Measurements from ENCODE around the gene AMPH.

Gene AMPH

GRCh38 chr7:38674513-38674912, 43.3 kb upstream of the AMPH start:
- TF ChIP-seq, protein P1, sequence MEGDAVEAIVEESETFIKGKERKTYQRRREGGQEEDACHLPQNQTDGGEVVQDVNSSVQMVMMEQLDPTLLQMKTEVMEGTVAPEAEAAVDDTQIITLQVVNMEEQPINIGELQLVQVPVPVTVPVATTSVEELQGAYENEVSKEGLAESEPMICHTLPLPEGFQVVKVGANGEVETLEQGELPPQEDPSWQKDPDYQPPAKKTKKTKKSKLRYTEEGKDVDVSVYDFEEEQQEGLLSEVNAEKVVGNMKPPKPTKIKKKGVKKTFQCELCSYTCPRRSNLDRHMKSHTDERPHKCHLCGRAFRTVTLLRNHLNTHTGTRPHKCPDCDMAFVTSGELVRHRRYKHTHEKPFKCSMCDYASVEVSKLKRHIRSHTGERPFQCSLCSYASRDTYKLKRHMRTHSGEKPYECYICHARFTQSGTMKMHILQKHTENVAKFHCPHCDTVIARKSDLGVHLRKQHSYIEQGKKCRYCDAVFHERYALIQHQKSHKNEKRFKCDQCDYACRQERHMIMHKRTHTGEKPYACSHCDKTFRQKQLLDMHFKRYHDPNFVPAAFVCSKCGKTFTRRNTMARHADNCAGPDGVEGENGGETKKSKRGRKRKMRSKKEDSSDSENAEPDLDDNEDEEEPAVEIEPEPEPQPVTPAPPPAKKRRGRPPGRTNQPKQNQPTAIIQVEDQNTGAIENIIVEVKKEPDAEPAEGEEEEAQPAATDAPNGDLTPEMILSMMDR (IDR thresholded peaks at IDR 0.05), result no peak
- H3K4me3 ChIP-seq (ENCODE audit: low read depth in 1 of 2, low read length in 1 of 2), result no peak overlapping the region
- peaks cover 8 to 12% of the 10 kb centered on the region in 2 experiments for H3K4me1 ChIP-seq (ENCODE audit: control insufficient read depth in 1 of 2, insufficient read depth in 1 of 2, low read depth in 1 of 2, low read length in 1 of 2)
- H3K27ac ChIP-seq, result no peak overlapping the region
- no peaks in the 10 kb centered on the region for H3K9me3 ChIP-seq
- no peaks in the 10 kb centered on the region for H3K36me3 ChIP-seq
- H3K27me3 ChIP-seq, result no peaks in the 10 kb centered on the region

DNA sequence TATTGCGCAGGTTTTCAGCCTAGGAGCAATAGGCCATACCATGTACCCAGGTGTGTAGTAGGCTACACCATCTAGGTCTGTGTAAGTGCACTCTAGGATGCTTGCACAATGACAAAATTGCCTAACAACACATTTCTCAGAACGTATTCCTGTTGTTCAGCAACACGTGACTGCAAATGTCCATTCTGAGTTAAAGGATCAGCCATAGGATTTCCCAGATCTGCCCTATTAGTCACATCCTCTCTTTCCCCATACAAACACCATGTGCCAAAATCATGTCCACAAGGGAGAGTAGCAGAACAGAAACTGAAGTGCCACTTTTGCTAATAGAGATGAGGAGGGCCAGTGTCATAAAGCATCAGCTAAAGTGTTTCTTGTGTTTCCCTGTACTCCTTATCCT, 42.6 kb upstream of the AMPH start:
- H3K4me1 ChIP-seq (ENCODE audit: control insufficient read depth in 1 of 2, insufficient read depth in 1 of 2, low read depth in 1 of 2, low read length in 1 of 2), result peaks cover 8 to 12% of the 10 kb centered on the region in 2 experiments

DNA sequence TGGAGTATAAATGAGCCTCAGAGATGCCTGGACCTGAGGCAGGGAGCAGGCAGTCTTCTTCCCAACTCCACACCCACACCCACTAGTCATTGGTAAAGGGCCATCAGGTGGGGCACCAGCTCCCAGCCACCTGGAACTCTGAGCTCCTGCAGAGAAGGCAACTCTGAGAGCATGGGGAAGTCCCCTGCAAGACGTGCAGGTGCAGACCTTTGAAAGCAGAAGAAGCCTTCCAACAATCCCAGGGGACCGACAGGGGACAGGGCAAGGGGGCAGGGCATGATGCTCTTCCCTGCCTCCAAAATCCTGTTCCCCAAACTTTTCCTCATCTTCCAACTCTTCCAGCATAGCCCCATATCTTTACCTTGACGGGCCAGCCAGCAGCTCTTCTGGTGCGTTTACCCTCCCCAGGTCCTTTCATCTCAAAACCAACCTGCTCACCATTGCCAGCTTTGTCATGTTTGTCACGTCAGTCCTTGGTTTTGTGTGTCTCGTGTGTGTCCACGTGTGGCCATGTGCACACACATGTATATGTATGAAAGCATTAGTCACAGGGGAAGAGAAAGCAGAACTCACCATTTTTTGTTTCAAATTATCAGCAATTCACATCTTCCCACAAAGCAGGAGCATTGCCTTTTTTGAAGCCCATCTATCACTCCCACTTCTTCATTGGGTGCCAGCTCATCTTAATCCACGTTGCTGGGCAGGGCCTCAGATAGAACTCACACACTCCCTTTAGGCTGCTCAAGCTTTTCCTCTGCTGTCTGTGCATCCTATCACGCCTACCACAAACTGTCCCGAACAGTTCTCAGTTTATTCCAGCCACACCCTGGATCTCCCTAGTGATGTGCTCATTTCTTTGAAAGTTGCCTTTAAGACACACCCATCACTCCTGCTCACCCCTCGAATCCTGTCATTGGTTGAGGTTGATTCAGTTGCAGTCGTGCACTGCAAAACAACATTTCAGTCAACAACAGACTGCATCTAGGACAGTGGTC, 41.0 kb upstream of the AMPH start:
- H3K4me3 ChIP-seq (ENCODE audit: low read depth in 1 of 2, low read length in 1 of 2), result no peak overlapping the region

More for the DNA sequence above, 42.6 kb upstream of the AMPH start:
- Histone ChIP-seq H3K9me3 (no peaks in the 10 kb centered on the region), H3K4me3 (ENCODE audit: low read depth in 1 of 2, low read length in 1 of 2) (no peak overlapping the region), H3K27me3 (no peaks in the 10 kb centered on the region), H3K27ac (no peak overlapping the region), H3K36me3 (no peaks in the 10 kb centered on the region)
- TF ChIP-seq, protein P1 (IDR thresholded peaks at IDR 0.05), result no peak

GRCh38 chr7:38669965-38670520, 38.9 kb upstream of the AMPH start:
- Histone ChIP-seq H3K9me3 (no peaks in the 10 kb centered on the region), H3K4me1 (ENCODE audit: control insufficient read depth in 1 of 2, insufficient read depth in 1 of 2, low read depth in 1 of 2, low read length in 1 of 2) (peaks cover 8 to 12% of the 10 kb centered on the region in 2 experiments), H3K36me3 (no peaks in the 10 kb centered on the region), H3K27ac (no peak overlapping the region), H3K27me3 (no peaks in the 10 kb centered on the region), H3K4me3 (ENCODE audit: low read depth in 1 of 2, low read length in 1 of 2) (no peak overlapping the region)
- TF ChIP-seq, protein P1 (IDR thresholded peaks at IDR 0.05), result no peak

More for the DNA sequence above, 41.0 kb upstream of the AMPH start:
- H3K9me3 ChIP-seq, result no peaks in the 10 kb centered on the region
- TF ChIP-seq, protein P1 (IDR thresholded peaks at IDR 0.05), result no peak
- no peaks in the 10 kb centered on the region for H3K36me3 ChIP-seq
- H3K27ac ChIP-seq, result no peak overlapping the region
- no peaks in the 10 kb centered on the region for H3K27me3 ChIP-seq
- H3K4me1 ChIP-seq (ENCODE audit: control insufficient read depth in 1 of 2, insufficient read depth in 1 of 2, low read depth in 1 of 2, low read length in 1 of 2), result peaks cover 8 to 12% of the 10 kb centered on the region in 2 experiments

DNA sequence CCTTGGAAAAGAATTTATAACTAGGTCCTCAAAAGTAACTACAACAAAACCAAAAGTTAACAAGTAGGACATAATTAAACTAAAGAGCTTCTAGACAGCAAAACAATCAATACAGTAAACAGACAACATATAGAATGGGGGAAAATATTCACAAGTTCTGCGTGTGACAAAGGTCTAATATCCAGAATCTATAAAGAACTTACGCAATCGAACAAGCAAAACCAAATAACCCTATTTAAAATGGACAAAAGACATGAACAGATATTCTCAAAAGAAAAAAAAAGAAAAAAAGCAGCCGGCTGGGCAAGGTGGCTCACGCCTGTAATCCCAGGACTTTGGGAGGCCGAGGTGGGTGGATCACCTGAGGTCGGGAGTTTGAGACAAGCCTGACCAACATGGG, 33.8 kb upstream of the AMPH start:
- Histone ChIP-seq H3K27ac (no peak overlapping the region), H3K9me3 (no peaks in the 10 kb centered on the region), H3K27me3 (no peaks in the 10 kb centered on the region), H3K36me3 (no peaks in the 10 kb centered on the region), H3K4me1 (ENCODE audit: control insufficient read depth in 1 of 2, insufficient read depth in 1 of 2, low read depth in 1 of 2, low read length in 1 of 2) (peaks cover 2 to 4% of the 10 kb centered on the region in 2 experiments), H3K4me3 (ENCODE audit: low read depth in 1 of 2, low read length in 1 of 2) (no peak overlapping the region)
- TF ChIP-seq, protein P1 (IDR thresholded peaks at IDR 0.05), result no peak

All from neutrophil (primary cell).